Measurements from ENCODE around the gene MYCBP.
"Not testable (repeated sequence)": the region's sequence is repeated elsewhere in the genome, so short reads cannot be mapped to it uniquely, and the experiment has no call there.

The MYCBP gene

GRCh38 chr1:38865112-38865715 lies 7.9 kb downstream of the MYCBP start:
- DNase-seq: no peak

- peak; percentile 34 for DNase-seq
These were observed 12.7 kb downstream of the MYCBP start for GRCh38 chr1:38860454-38860795.

GRCh38 chr1:38859561-38860453 lies 13.3 kb downstream of the MYCBP start, which contains the start of gene RRAGC:
RRAGC (minus strand) TSS chr1:38859772; CDS start chr1:38859646, 126 bp downstream.
- peak; percentile 98 for DNase-seq

- peak; percentile 54 for DNase-seq
These were observed 14.2 kb downstream of the MYCBP start for GRCh38 chr1:38858833-38859560.

GRCh38 chr1:38852780-38853179 lies 20.4 kb downstream of the MYCBP start:
- no peak for DNase-seq

GRCh38 chr1:38848071-38848470 lies 25.1 kb downstream of the MYCBP start:
- no peak for DNase-seq

- DNase-seq: no peak
These were observed 26.9 kb downstream of the MYCBP start for GRCh38 chr1:38846210-38846609.

- not testable (repeated sequence) for DNase-seq
These were observed 28.1 kb downstream of the MYCBP start for GRCh38 chr1:38845088-38845487.

DNA sequence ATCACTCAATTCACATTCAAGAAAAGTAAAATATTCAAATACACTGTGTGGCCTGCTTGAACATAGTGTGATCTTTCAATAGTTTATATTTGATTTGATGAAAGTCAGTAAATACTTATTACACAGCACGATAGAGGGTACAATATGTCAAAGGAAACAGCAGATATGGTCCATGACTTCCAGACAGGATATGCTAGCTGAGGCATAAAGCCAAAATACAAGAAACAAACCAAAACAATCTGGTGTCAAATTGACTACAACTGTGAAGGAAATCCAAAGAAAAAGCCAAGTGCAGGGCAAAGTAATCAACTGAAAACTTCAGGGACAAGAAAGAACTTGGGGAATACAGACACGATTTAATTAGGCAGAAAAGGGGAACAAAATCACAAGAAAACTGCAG lies 32.9 kb downstream of the MYCBP start:
- DNase-seq: no peak

- DNase-seq: no peak
These were observed 33.8 kb downstream of the MYCBP start for GRCh38 chr1:38839363-38839762.

DNA sequence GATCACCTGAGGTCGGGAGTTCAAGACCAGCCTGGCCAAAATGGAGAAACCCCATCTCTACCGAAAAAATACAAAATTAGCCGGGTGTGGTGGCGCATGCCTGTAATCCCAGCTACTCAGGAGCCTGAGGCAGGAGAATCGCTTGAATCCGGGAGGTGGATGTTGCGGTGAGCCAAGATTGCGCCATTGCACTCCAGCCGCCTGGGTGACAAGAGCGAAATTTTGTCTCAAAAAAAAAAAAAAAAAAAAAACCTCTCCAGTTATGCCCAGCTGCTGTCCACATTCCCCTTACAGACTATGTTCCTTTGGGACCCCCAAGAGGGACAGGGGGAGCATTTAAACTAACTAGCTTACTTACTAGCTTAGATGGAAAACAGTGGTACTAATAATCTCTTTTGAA lies 36.8 kb downstream of the MYCBP start:
- DNase-seq: not testable (repeated sequence)

- DNase-seq: peak; percentile 91
These were observed 38.0 kb downstream of the MYCBP start for GRCh38 chr1:38834937-38835827.

DNA sequence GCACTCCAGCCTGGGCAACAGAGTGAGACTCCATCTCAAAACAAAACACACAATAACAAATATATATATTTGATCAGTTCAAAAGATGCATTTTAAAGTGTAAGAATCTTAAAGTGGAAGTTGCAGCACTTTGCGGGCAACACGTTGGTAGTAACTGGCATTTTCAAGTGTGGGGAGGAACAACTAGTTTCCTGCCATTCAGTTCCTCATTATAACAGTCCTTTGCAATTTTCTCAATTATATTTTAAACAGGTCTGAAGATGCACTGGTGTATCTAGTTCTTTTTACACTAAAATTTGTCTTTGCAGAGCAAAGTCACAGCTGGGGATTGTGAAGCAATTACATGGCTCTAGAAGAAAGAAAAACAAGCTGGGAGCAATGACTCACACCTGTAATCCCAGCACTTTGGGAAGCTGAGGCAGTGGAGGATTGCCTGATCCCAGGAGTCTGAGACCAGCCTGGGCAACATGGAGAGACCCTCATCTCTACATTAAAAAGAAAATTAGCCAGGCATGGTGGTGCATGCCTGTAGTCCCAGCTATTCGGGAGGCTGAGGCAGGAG lies 38.8 kb downstream of the MYCBP start:
- no peak for DNase-seq

- DNase-seq: no peak
These were observed 40.0 kb downstream of the MYCBP start for GRCh38 chr1:38833146-38833545.

GRCh38 chr1:38832370-38832734 lies 40.8 kb downstream of the MYCBP start:
- DNase-seq: no peak

GRCh38 chr1:38831731-38832369 lies 41.3 kb downstream of the MYCBP start:
- peak; percentile 75 for DNase-seq

- no peak for DNase-seq
These were observed 43.8 kb downstream of the MYCBP start for GRCh38 chr1:38829368-38829767.

- DNase-seq: no peak
These were observed 45.8 kb downstream of the MYCBP start for GRCh38 chr1:38827318-38827717.

DNA sequence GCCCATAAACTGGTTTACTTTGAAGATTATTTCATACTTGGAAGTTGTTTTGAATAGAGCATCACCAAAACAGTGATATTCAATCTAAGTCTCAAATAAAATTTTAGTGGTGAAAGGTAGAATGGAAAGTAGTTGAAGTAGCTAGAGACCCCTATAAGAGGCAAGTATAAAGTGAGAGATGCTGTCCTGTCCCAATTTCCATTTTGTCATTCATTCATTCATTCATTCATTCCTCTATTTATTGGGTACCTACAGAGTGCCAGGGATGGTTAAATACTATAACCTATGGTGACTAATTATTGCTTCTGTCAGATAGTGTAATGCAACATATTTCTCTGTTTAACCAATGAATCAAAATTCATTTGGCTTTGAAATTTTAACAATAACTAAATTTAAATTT lies 46.3 kb downstream of the MYCBP start:
- no peak for DNase-seq

DNA sequence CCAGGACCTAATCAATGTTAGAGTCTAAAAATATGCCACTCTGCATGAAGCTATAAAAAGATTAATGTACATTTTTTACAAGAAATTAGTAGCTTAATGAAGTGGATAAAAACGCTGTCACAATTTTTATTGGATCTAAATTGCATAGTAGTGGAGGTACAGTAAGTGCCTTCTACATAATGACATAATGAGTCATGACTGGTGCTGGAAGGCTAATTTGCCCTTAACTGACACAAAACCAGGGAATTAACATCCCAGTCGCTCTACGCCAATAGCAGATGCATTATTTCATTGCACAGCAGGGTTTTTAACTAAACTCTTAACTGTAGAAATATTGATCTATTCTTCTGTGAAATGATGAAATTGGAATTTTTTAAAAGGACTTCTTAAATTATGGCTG lies 46.9 kb downstream of the MYCBP start:
- no peak for DNase-seq

GRCh38 chr1:38820860-38821259 lies 52.3 kb downstream of the MYCBP start:
- DNase-seq: no peak

- DNase-seq: no peak
These were observed 53.6 kb downstream of the MYCBP start for GRCh38 chr1:38819516-38819915.

All from hematopoietic multipotent progenitor cell treated with erythropoietin and hydrocortisone succinate and interleukin-3 and kit ligand, for 8 days (in vitro differentiated cells).